Measurements from ENCODE around the gene XPO4.

The XPO4 gene

GRCh38 chr13:20782116-20782708 lies 120.3 kb downstream of the XPO4 start:
- no peak for DNase-seq
- H3K36me3 ChIP-seq (replicated peaks): peaks cover 3% of the 10 kb centered on the region
- no peaks in the 10 kb centered on the region for H3K27me3 ChIP-seq (replicated peaks)
- TF ChIP-seq CTCF (IDR thresholded peaks at IDR 0.05; ENCODE audit: low read depth, low read length, missing control alignments): no peak
- H3K27ac ChIP-seq: no peak overlapping the region
- in situ Hi-C loops (cut with HindIII; ENCODE audit: low pct_ligation_motif_present, low sequenced_read_pairs): no loop called here
- H3K4me3 ChIP-seq (ENCODE audit: low read depth, low read length): no peak overlapping the region

DNA sequence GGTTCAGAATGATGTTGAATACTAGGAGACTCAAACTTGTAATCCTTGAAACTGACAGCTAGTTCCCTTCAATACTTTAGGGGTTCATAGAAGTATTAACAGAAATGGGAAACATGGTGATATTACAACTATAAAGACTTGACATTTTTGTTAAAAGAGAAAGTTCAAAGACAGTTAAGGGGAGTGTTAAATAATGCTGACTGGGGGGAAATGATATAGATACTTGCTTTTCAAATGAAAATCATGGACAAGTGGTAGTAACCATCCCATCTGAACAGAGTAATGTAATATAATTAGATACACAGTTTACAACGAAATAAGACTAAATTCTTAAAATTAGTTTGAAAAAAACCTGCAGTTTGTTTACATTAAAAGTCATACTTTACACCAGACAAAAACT lies 122.2 kb downstream of the XPO4 start:
- Histone ChIP-seq H3K36me3 (replicated peaks) (peaks cover 3% of the 10 kb centered on the region), H3K27me3 (replicated peaks) (no peaks in the 10 kb centered on the region), H3K4me3 (ENCODE audit: low read depth, low read length) (no peak overlapping the region), H3K27ac (no peak overlapping the region)
- DNase-seq: no peak
- no peak for TF ChIP-seq CTCF (IDR thresholded peaks at IDR 0.05; ENCODE audit: low read depth, low read length, missing control alignments)
- in situ Hi-C loops (cut with HindIII; ENCODE audit: low pct_ligation_motif_present, low sequenced_read_pairs): no loop called here

GRCh38 chr13:20779405-20779804 lies 123.1 kb downstream of the XPO4 start:
- DNase-seq: no peak
- Histone ChIP-seq H3K4me3 (ENCODE audit: low read depth, low read length) (no peak overlapping the region), H3K36me3 (replicated peaks) (peaks cover 3% of the 10 kb centered on the region), H3K27me3 (replicated peaks) (no peaks in the 10 kb centered on the region), H3K27ac (no peak overlapping the region)
- in situ Hi-C loops (cut with HindIII; ENCODE audit: low pct_ligation_motif_present, low sequenced_read_pairs): no loop called here
- TF ChIP-seq CTCF (IDR thresholded peaks at IDR 0.05; ENCODE audit: low read depth, low read length, missing control alignments): no peak

DNA sequence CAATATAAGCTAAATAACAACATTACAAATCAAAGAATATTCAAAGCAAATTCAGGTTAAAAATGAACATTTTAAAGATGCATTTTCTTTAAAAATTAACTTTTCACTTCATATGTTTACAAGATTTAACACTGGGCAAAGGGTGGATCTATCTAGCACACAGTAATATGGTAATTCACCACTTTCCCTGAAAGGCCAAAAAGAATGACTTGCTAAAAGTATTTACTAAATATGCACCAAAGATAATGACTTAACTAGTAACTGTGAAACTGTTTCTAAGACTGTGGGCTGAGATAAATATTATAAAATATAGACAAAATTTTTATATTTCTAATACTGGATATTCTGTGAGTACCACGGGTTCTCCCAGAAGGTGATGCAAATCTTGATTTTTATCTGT lies 124.2 kb downstream of the XPO4 start:
- no peak for TF ChIP-seq CTCF (IDR thresholded peaks at IDR 0.05; ENCODE audit: low read depth, low read length, missing control alignments)
- in situ Hi-C loops (cut with HindIII; ENCODE audit: low pct_ligation_motif_present, low sequenced_read_pairs): no loop called here
- H3K36me3 ChIP-seq (replicated peaks): peaks cover under 1% of the 10 kb centered on the region

DNA sequence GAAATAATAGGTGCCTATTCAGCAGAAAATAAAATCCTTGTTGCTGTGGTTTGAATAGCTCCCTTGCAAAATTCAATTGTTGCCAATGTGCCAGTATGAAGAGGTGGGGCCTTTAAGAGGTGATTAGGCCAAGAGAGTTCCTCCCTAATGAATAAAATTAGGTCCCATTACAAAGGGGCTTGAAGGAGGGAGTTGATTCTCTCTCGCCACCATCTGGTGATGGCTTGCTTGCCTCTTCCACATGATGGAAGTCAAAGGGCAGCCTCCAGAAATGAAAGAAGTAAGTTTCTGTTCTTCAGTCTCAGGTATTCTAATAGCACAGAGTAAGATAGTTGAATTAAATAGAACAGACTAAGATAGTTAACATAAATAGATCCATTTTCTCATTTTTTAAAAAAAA lies 125.8 kb downstream of the XPO4 start:
- no peak for TF ChIP-seq CTCF (IDR thresholded peaks at IDR 0.05; ENCODE audit: low read depth, low read length, missing control alignments)
- Histone ChIP-seq H3K36me3 (replicated peaks) (no peaks in the 10 kb centered on the region), H3K27ac (no peak overlapping the region), H3K4me3 (ENCODE audit: low read depth, low read length) (no peak overlapping the region), H3K27me3 (replicated peaks) (no peaks in the 10 kb centered on the region)
- no peak for DNase-seq
- in situ Hi-C loops (cut with HindIII; ENCODE audit: low pct_ligation_motif_present, low sequenced_read_pairs): no loop called here

More for the DNA sequence above, 124.2 kb downstream of the XPO4 start:
- H3K27ac ChIP-seq: no peak overlapping the region
- DNase-seq: no peak
- no peaks in the 10 kb centered on the region for H3K27me3 ChIP-seq (replicated peaks)
- H3K4me3 ChIP-seq (ENCODE audit: low read depth, low read length): no peak overlapping the region

GRCh38 chr13:20775961-20776360 lies 126.6 kb downstream of the XPO4 start:
- Histone ChIP-seq H3K36me3 (replicated peaks) (no peaks in the 10 kb centered on the region), H3K4me3 (ENCODE audit: low read depth, low read length) (no peak overlapping the region), H3K27ac (no peak overlapping the region), H3K27me3 (replicated peaks) (no peaks in the 10 kb centered on the region)
- in situ Hi-C loops (cut with HindIII; ENCODE audit: low pct_ligation_motif_present, low sequenced_read_pairs): no loop called here
- TF ChIP-seq CTCF (IDR thresholded peaks at IDR 0.05; ENCODE audit: low read depth, low read length, missing control alignments): no peak
- DNase-seq: no peak

Measured in brain microvascular endothelial cell (primary cell).